Measurements from ENCODE around the gene SPRY4. TPM values are rescaled to one million over a fixed set of nuclear protein-coding genes. Genes with fewer than 3 reads are reported as not detected.
"Not testable (repeated sequence)": the region's sequence is repeated elsewhere in the genome, so short reads cannot be mapped to it uniquely, and the experiment has no call there.

The SPRY4 gene
- total RNA-seq, 1 donor from 2014 or later = 1.0 TPM

DNA sequence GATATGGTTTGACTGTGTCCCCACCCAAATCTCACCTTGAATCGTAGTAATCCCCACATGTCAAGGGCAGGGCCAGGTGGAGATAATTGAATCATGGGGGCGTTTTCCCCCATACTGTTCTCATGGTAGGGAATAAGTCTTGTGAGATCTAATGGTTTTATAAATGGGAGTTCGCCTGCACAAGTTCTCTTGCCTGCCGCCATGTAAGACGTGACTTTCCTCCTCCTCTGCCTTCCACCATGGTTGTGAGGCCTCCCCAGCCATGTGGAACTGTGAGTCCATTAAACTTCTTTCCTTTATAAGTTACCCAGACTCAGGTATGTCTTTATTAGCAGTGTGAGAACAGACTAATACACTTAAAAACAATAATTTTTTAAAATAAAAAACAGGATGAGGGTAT lies 52.2 kb downstream of the SPRY4 start:
- intact Hi-C loops (cut with micrococcal nuclease) = not testable (repeated sequence)

GRCh38 chr5:142264084-142264483 lies 60.7 kb downstream of the SPRY4 start:
- intact Hi-C loops (cut with micrococcal nuclease) = not testable (repeated sequence)

DNA sequence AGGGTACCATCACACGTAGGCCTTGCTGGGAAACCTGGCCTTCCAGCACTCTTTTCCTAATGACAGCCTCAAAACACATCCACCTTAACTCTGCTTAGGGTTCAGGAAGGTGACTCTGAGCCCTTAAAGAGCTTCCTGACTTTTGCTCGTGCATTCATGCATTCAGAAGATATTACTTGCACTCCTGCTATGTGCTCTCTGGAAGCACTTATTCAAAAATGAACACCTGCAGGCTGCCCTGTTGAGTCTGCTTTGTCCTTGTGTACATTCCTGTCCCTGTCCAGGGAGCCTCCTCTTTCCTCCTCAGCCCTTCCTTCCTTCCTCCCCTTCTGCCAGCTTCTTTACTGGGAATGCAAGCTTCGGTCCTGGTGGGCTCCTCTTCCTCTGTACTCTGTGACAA lies 61.5 kb downstream of the SPRY4 start:
- intact Hi-C loops (cut with micrococcal nuclease) = no loop called here

DNA sequence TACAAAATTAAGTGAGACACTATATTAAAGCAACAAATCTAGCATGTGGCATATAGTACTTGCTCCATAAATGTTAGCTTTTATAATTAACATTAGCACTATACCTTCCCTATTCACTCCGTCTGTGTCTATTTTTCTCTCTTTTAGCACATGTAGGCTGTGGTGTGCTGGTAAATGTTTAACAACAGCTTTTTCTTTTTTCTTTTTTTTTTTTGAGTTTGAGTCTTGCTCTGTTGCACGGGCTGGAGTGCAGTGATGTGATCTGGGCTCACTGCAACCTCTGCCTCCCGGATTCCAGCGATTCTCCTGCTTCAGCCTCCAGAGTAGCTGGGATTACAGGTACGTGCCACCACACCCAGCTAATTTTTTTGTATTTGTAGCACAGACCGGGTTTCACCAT lies 62.1 kb downstream of the SPRY4 start:
- intact Hi-C loops (cut with micrococcal nuclease) = no loop called here

Other genes starting within 250 kb of the SPRY4 start
- gene NDFIP1, start 216.2 kb downstream of the SPRY4 start, total RNA-seq = 54.9 and 57.3 TPM in 2 replicates